Keratinocyte (primary cell): ENCODE results near the gene KLHL21.

ENCODE experiments used
- EZH2 ChIP-seq: IDR thresholded peaks from one replicate; pipeline ENCODE4 v1.6.1; 2012; ENCODE audit warnings: inconsistent platforms, mild to moderate bottlenecking, low read length, moderate library complexity
- TF ChIP-seq, protein P1 (sequence below), 3 experiments: IDR thresholded peaks in 1 of 3; conservative IDR thresholded peaks in 1 of 3; optimal IDR thresholded peaks in 1 of 3; 2 replicates in 2 of 3; 3 replicates in 1 of 3; pipeline versions ENCODE3 to v1.5.1; 2011; ENCODE audit warnings: low read length in 3 of 3, mild to moderate bottlenecking in 3 of 3, moderate library complexity in 2 of 3, control low read depth in 1 of 3, inconsistent platforms in 1 of 3; ENCODE audit not compliant: insufficient read depth in 2 of 3; ENCODE audit errors: extremely low read depth in 1 of 3

DNA sequence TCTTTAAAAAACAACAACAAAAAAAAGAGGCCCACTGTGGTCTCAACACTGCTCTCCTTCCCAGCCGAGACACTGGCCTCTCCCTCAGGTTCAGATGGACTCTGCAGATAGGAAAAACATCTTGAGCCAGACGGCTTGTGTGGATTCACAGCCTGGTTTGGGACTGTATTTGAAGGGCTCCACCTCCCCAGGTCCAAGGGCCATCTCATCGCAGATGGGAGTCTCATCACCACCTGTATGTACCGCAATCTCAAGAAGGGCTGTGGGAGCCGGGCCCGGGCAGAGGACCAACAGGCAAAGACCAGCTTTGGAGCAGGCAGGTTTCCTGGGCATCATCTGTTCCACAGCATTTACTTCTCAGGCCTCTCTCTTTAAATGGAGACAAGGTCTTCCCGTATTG, 12.6 kb downstream of the KLHL21 start:
- TF ChIP-seq, protein P1, sequence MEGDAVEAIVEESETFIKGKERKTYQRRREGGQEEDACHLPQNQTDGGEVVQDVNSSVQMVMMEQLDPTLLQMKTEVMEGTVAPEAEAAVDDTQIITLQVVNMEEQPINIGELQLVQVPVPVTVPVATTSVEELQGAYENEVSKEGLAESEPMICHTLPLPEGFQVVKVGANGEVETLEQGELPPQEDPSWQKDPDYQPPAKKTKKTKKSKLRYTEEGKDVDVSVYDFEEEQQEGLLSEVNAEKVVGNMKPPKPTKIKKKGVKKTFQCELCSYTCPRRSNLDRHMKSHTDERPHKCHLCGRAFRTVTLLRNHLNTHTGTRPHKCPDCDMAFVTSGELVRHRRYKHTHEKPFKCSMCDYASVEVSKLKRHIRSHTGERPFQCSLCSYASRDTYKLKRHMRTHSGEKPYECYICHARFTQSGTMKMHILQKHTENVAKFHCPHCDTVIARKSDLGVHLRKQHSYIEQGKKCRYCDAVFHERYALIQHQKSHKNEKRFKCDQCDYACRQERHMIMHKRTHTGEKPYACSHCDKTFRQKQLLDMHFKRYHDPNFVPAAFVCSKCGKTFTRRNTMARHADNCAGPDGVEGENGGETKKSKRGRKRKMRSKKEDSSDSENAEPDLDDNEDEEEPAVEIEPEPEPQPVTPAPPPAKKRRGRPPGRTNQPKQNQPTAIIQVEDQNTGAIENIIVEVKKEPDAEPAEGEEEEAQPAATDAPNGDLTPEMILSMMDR (optimal IDR thresholded peaks at IDR 0.05 in 1 of 3, IDR thresholded peaks at IDR 0.05 in 1 of 3, conservative IDR thresholded peaks at IDR 0.05 in 1 of 3; ENCODE audit: extremely low read depth in 1 of 3, insufficient read depth in 2 of 3, low read length in 3 of 3), result no peak
- TF ChIP-seq EZH2, result no peak
